ENCODE measurements around the gene NDUFS2.

- TF ChIP-seq CTCF (conservative IDR thresholded peaks at IDR 0.05; ENCODE audit: low read length), result no peak
- TF ChIP-seq EZH2phosphoT487 (IDR thresholded peaks at IDR 0.05; ENCODE audit: borderline replicate concordance), result no peak
These were observed 10.2 kb upstream of the NDUFS2 start for GRCh38 chr1:161191971-161192370.
